Smooth muscle cell (in vitro differentiated cells): ENCODE results near the gene KIF18A. TPM values are rescaled to one million over a fixed set of nuclear protein-coding genes. Genes with fewer than 3 reads are reported as not detected.
"Not testable (repeated sequence)": the region's sequence is repeated elsewhere in the genome, so short reads cannot be mapped to it uniquely, and the experiment has no call there.

ENCODE experiments used
- DNase-seq: peaks from one replicate; lab custom pipeline; 2025; ENCODE audit not compliant: unreplicated experiment; lab: John Stamatoyannopoulos, UW
- H2AFZ ChIP-seq: fragments of 200-600 bp; sonication (generic); 2 replicates; pipeline ENCODE4 v1.6.0; 2016; ENCODE audit warnings: antibody characterized with exemption, low read depth, mild to moderate bottlenecking
- H3F3A ChIP-seq: fragments of 200-600 bp; sonication (generic); 2 replicates; pipeline ENCODE4 v1.6.0; 2017; ENCODE audit warnings: antibody characterized with exemption, low read depth
- H3K27ac ChIP-seq: fragments of 200-600 bp; sonication (generic); 2 replicates; pipeline ENCODE4 v1.5.1; 2016; ENCODE audit warnings: low read depth, mild to moderate bottlenecking
- H3K27me3 ChIP-seq: fragments of 200-600 bp; sonication (generic); 2 replicates; pipeline ENCODE4 v1.6.1; 2016; ENCODE audit warnings: low read depth, mild to moderate bottlenecking
- H3K36me3 ChIP-seq: fragments of 200-600 bp; sonication (generic); 2 replicates; pipeline ENCODE4 v1.5.1; 2016; ENCODE audit warnings: low read depth
- H3K4me1 ChIP-seq: fragments of 200-600 bp; sonication (generic); 2 replicates; pipeline ENCODE4 v1.5.1; 2016; ENCODE audit warnings: low read depth
- H3K4me2 ChIP-seq: fragments of 200-600 bp; sonication (generic); 2 replicates; pipeline ENCODE4 v1.6.0; 2016; ENCODE audit warnings: mild to moderate bottlenecking
- H3K4me3 ChIP-seq: fragments of 200-600 bp; sonication (generic); 2 replicates; pipeline ENCODE4 v1.5.1; 2016; ENCODE audit warnings: mild to moderate bottlenecking
- H3K79me2 ChIP-seq: fragments of 200-600 bp; sonication (generic); 2 replicates; pipeline ENCODE4 v1.6.0; 2016; ENCODE audit warnings: low read depth, mild to moderate bottlenecking
- H3K9ac ChIP-seq: fragments of 200-600 bp; sonication (generic); 2 replicates; pipeline ENCODE4 v1.6.0; 2016; ENCODE audit warnings: low read depth
- H3K9me3 ChIP-seq: fragments of 200-600 bp; sonication (generic); replicated peaks from 2 replicates; pipeline ENCODE4 v1.5.1; 2016; ENCODE audit warnings: low read depth
- H4K20me1 ChIP-seq: fragments of 200-600 bp; sonication (generic); 2 replicates; pipeline ENCODE4 v1.6.0; 2016; ENCODE audit warnings: low read depth
- CTCF ChIP-seq: fragments of 200-600 bp; sonication (generic); IDR thresholded peaks from 2 replicates; pipeline ENCODE4 v1.5.1; 2017; ENCODE audit warnings: borderline replicate concordance, mild to moderate bottlenecking, antibody characterized with exemption; ENCODE audit not compliant: insufficient read depth, poor library complexity, severe bottlenecking
- WGBS: methylation state at CpG from one replicate; pipeline ENCODE4 v1.1.7; 2016; ENCODE audit warnings: low lambda C conversion rate; 5-methylcytosine and 5-hydroxymethylcytosine counted together
- polyA plus RNA-seq: library from polyadenylated mRNA; unstranded; fragments of >200 nt; fragmentation: Nextera tagmentation; extraction: Ambion mirVana; gene quantifications from 2 replicates; pipeline ENCODE4 v1.2.1, GENCODE V29; 2016
- total RNA-seq: library from RNA; depleted of rRNA; stranded (reverse); fragments of >200 nt; gene quantifications from 2 replicates; pipeline ENCODE4 v1.2.3, GENCODE V29; 2014

KIF18A gene
- total and polyA plus RNA-seq, 2 experiments from 2014 or later, result 2.2 to 6.7 TPM

GRCh38 chr11:28090052-28090749 lies 17.8 kb downstream of the KIF18A start:
- Histone ChIP-seq H3K4me2 (no peak overlapping the region), H3K79me2 (no peaks in the 10 kb centered on the region), H3K9ac (no peak overlapping the region), H3K4me1 (no peaks in the 10 kb centered on the region), H3K27me3 (no peaks in the 10 kb centered on the region), H3K9me3 (no peaks in the 10 kb centered on the region), H3K4me3 (no peak overlapping the region), H4K20me1 (no peaks in the 10 kb centered on the region), H3K36me3 (no peaks in the 10 kb centered on the region), H3K27ac (no peak overlapping the region), H2AFZ (no peak overlapping the region), H3F3A (no peaks in the 10 kb centered on the region)
- no peak for TF ChIP-seq CTCF
- DNase-seq, result no peak
- 85% methylated on average over 2 of the region's 2 CpGs for WGBS

GRCh38 chr11:28089378-28089777 lies 18.6 kb downstream of the KIF18A start:
- no peak for TF ChIP-seq CTCF
- H3K4me2 ChIP-seq, result no peak overlapping the region

GRCh38 chr11:28087693-28088092 lies 20.3 kb downstream of the KIF18A start:
- not testable (repeated sequence) for H2AFZ ChIP-seq, H3K4me1 ChIP-seq, H3K4me2 ChIP-seq, H3K9me3 ChIP-seq, H3K4me3 ChIP-seq, H3K79me2 ChIP-seq, H3K27ac ChIP-seq, H3K27me3 ChIP-seq, H4K20me1 ChIP-seq, H3K9ac ChIP-seq, H3K36me3 ChIP-seq, H3F3A ChIP-seq, DNase-seq
- 94% methylated on average over 3 of the region's 3 CpGs for WGBS

More at GRCh38 chr11:28089378-28089777, 18.6 kb downstream of the KIF18A start:
- H3K4me3 ChIP-seq, result no peak overlapping the region
- no peaks in the 10 kb centered on the region for H3K27me3 ChIP-seq
- H2AFZ ChIP-seq, result no peak overlapping the region
- H3K79me2 ChIP-seq, result no peaks in the 10 kb centered on the region
- no peaks in the 10 kb centered on the region for H3K36me3 ChIP-seq
- no peak for DNase-seq
- no peaks in the 10 kb centered on the region for H3K9me3 ChIP-seq
- no peaks in the 10 kb centered on the region for H3K4me1 ChIP-seq
- H3F3A ChIP-seq, result no peaks in the 10 kb centered on the region
- 93% methylated on average over 5 of the region's 5 CpGs for WGBS
- no peak overlapping the region for H3K9ac ChIP-seq
- H3K27ac ChIP-seq, result no peak overlapping the region
- no peaks in the 10 kb centered on the region for H4K20me1 ChIP-seq

- H3K9me3 ChIP-seq, H3K4me2 ChIP-seq, H3K4me3 ChIP-seq, H3K9ac ChIP-seq, H4K20me1 ChIP-seq, H3K27ac ChIP-seq, H3F3A ChIP-seq, H3K79me2 ChIP-seq, H3K27me3 ChIP-seq, H3K4me1 ChIP-seq, H3K36me3 ChIP-seq, DNase-seq, H2AFZ ChIP-seq: not testable (repeated sequence)
- whole genome bisulfite sequencing, result 100% methylated on average over 1 of the region's 1 CpG
Measured at GRCh38 chr11:28087192-28087591, 20.8 kb downstream of the KIF18A start.
